Measurements from ENCODE around the gene IGSF8.

The IGSF8 gene

DNA sequence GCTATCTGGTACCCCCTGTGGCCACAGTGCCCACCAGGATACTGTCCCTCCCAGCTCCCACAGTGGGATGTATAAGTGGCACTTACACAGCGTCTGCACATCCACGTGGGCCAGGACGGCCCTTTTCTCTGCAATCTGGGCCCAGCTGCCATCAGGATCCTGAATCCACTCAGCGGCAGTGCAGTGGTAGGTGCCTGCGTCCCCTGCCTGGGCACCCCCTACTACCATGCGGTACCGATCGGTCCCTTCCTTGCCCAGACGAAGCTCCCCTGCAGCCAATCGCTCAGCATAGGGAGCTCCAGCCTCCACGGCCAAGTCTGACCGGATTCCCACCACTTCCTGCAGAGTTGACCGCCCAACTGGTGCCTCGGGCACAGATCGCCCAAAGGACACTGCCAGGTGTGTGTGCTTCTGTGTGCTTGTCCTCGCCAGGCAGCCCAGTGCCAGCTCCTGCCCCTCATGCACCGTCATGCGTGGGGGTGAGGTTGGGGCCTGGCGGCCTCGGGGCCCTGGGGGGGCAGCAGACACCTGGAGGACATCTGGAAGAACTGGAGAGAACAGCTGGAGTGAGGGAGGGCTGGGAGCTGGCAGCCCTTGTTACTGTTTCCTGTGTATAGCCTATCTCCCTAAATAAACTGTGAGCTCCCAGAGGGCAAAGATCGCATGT is 4.7 kb downstream of the IGSF8 start:
- no peak for DNase-seq (ENCODE audit: extremely low read depth, low read depth)

GRCh38 chr1:160093069-160093395 is 5.4 kb downstream of the IGSF8 start:
- TF ChIP-seq CTCF (IDR thresholded peaks at IDR 0.05; ENCODE audit: low read depth, low read length, missing control alignments) = no peak
- DNase-seq (ENCODE audit: extremely low read depth, low read depth) = no peak
- no peak overlapping the region for H3K4me3 ChIP-seq (replicated peaks; ENCODE audit: low read depth, low read length)

More for the DNA sequence above, 4.7 kb downstream of the IGSF8 start:
- H3K4me3 ChIP-seq (replicated peaks; ENCODE audit: low read depth, low read length) = no peak overlapping the region
- no peak for TF ChIP-seq CTCF (IDR thresholded peaks at IDR 0.05; ENCODE audit: low read depth, low read length, missing control alignments)

DNA sequence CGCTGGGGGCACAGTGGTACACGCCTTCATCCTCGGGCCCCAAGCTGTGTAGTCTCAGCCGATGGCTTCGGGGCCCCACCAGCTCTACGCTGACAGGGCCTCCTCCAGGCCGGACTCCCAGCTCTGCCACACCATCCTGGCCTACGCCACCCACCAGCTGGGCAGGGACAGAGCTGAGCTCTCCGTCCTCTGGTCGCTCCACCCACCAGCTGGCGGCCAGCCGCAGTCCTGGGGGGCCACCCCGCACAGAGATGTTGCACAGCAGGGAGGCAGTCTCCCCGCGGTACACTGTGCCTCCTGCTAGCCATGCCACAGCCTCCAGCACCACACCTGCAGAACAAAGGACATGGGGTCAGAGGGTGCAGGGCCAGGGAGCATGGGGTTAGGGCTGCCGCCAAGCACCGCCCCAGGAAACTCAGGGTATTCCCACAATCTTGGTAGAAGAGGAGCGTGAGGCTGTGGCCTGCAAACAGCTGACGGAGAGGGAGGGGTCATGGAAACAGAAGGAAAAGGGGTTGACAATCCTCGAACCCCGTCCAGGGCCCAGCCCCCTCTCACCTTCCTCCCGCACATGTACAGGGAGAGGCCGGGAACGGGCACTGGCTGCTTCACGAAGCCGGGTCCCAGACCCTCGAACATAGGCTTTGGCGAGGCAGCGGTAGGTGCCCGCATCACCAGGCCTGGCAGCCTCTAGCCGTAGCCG is 5.9 kb downstream of the IGSF8 start:
- no peak for TF ChIP-seq CTCF (IDR thresholded peaks at IDR 0.05; ENCODE audit: low read depth, low read length, missing control alignments)
- DNase-seq (ENCODE audit: extremely low read depth, low read depth) = no peak
- no peak overlapping the region for H3K4me3 ChIP-seq (replicated peaks; ENCODE audit: low read depth, low read length)

GRCh38 chr1:160091666-160092223 is 6.7 kb downstream of the IGSF8 start:
- DNase-seq (ENCODE audit: extremely low read depth, low read depth) = no peak
- no peak for TF ChIP-seq CTCF (IDR thresholded peaks at IDR 0.05; ENCODE audit: low read depth, low read length, missing control alignments)

GRCh38 chr1:160090760-160091159 is 7.7 kb downstream of the IGSF8 start:
- no peak for DNase-seq (ENCODE audit: extremely low read depth, low read depth)
- H3K4me3 ChIP-seq (replicated peaks; ENCODE audit: low read depth, low read length) = no peak overlapping the region
- no peak for TF ChIP-seq CTCF (IDR thresholded peaks at IDR 0.05; ENCODE audit: low read depth, low read length, missing control alignments)

More at GRCh38 chr1:160091666-160092223, 6.7 kb downstream of the IGSF8 start:
- no peak overlapping the region for H3K4me3 ChIP-seq (replicated peaks; ENCODE audit: low read depth, low read length)

GRCh38 chr1:160089883-160090282 is 8.5 kb downstream of the IGSF8 start:
- no peak for DNase-seq (ENCODE audit: extremely low read depth, low read depth)
- TF ChIP-seq CTCF (IDR thresholded peaks at IDR 0.05; ENCODE audit: low read depth, low read length, missing control alignments) = no peak
- no peak overlapping the region for H3K4me3 ChIP-seq (replicated peaks; ENCODE audit: low read depth, low read length)

Data from HFF-Myc (cell line).